Measurements from ENCODE around the gene FGD3.

The FGD3 gene

GRCh38 chr9:92971121-92971520 lies 23.8 kb downstream of the FGD3 start:
- no peak overlapping the region for H3K4me3 ChIP-seq (ENCODE audit: low read depth, low read length)
- no peak for DNase-seq
- H3K36me3 ChIP-seq (replicated peaks), result no peaks in the 10 kb centered on the region
- in situ Hi-C loops (cut with HindIII; ENCODE audit: low pct_ligation_motif_present, low sequenced_read_pairs), result no loop called here
- no peak overlapping the region for H3K27ac ChIP-seq
- TF ChIP-seq CTCF (IDR thresholded peaks at IDR 0.05; ENCODE audit: low read depth, low read length, missing control alignments), result no peak
- no peaks in the 10 kb centered on the region for H3K27me3 ChIP-seq (replicated peaks)

DNA sequence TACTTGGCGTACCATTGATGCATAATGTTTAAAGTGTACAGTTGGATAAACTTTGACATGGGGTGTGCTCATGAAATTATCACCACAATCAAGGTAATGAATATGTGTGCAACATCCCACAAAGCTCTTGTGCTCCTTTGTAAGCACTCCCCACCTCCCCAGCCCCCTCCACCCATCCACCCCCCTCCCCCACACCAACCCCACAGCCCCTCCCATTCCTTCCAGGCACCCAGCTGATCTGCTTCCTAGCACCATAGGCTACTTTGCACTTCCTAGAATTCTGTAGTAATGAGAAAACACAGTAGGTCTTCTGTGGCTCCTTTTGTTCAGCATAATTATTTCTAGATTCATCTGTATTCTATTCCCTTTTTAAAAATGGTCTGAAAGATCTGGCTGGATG lies 24.5 kb downstream of the FGD3 start:
- no peaks in the 10 kb centered on the region for H3K36me3 ChIP-seq (replicated peaks)

DNA sequence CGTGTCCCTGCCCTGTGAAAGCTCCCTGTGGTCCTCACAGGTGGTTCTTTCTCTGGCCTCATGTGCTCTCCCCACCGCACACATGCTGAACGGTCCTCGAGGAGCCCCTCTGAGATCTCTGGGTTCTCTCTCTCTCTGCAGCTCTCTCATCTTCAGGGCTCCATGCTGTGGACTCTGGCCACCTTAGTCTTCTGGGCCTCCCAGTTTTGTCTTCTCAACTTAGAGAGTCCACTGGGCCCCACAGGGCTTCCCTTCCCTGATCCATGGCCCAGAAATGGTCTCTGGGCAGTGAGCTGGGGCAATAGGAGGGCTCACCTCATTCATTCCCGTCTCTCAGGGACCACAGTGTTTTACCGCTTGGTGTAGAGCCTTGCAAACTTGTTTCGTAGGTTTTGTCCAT lies 26.4 kb downstream of the FGD3 start:
- in situ Hi-C loops (cut with HindIII; ENCODE audit: low pct_ligation_motif_present, low sequenced_read_pairs), result no loop called here
- no peak for DNase-seq
- Histone ChIP-seq H3K27ac (no peak overlapping the region), H3K4me3 (ENCODE audit: low read depth, low read length) (no peak overlapping the region), H3K27me3 (replicated peaks) (no peaks in the 10 kb centered on the region), H3K36me3 (replicated peaks) (no peaks in the 10 kb centered on the region)
- TF ChIP-seq CTCF (IDR thresholded peaks at IDR 0.05; ENCODE audit: low read depth, low read length, missing control alignments), result no peak

More for the DNA sequence above, 24.5 kb downstream of the FGD3 start:
- H3K27me3 ChIP-seq (replicated peaks), result no peaks in the 10 kb centered on the region
- no peak for DNase-seq
- in situ Hi-C loops (cut with HindIII; ENCODE audit: low pct_ligation_motif_present, low sequenced_read_pairs), result no loop called here
- H3K27ac ChIP-seq, result no peak overlapping the region
- TF ChIP-seq CTCF (IDR thresholded peaks at IDR 0.05; ENCODE audit: low read depth, low read length, missing control alignments), result no peak
- H3K4me3 ChIP-seq (ENCODE audit: low read depth, low read length), result no peak overlapping the region

- H3K27ac ChIP-seq, result no peak overlapping the region
Measured at GRCh38 chr9:92974161-92974661, 26.9 kb downstream of the FGD3 start.

GRCh38 chr9:92974761-92975755 lies 27.7 kb downstream of the FGD3 start:
- H3K36me3 ChIP-seq (replicated peaks), result no peaks in the 10 kb centered on the region
- TF ChIP-seq CTCF (IDR thresholded peaks at IDR 0.05; ENCODE audit: low read depth, low read length, missing control alignments), result no peak
- H3K27ac ChIP-seq, result no peak overlapping the region
- DNase-seq, result no peak
- in situ Hi-C loops (cut with HindIII; ENCODE audit: low pct_ligation_motif_present, low sequenced_read_pairs), result no loop called here
- no peaks in the 10 kb centered on the region for H3K27me3 ChIP-seq (replicated peaks)
- no peak overlapping the region for H3K4me3 ChIP-seq (ENCODE audit: low read depth, low read length)

More at GRCh38 chr9:92974161-92974661, 26.9 kb downstream of the FGD3 start:
- no peak for TF ChIP-seq CTCF (IDR thresholded peaks at IDR 0.05; ENCODE audit: low read depth, low read length, missing control alignments)
- no peak overlapping the region for H3K4me3 ChIP-seq (ENCODE audit: low read depth, low read length)
- H3K36me3 ChIP-seq (replicated peaks), result no peaks in the 10 kb centered on the region
- H3K27me3 ChIP-seq (replicated peaks), result no peaks in the 10 kb centered on the region
- in situ Hi-C loops (cut with HindIII; ENCODE audit: low pct_ligation_motif_present, low sequenced_read_pairs), result no loop called here
- DNase-seq, result no peak
